K562 treated with DMSO at 1 percent for 24 hours (cell line): ENCODE data around the gene ANTXR2. TPM values are rescaled to one million over a fixed set of nuclear protein-coding genes. Genes with fewer than 3 reads are reported as not detected.

ENCODE experiments used
- total RNA-seq: library from RNA; unstranded; fragments of 300-600 nt; gene quantifications from 2 replicates; pipeline ENCODE4 v1.2.3, GENCODE V29; 2022; ENCODE audit warnings: low read depth; ENCODE audit not compliant: insufficient read depth

ANTXR2 gene
- 23.8 and 26.7 TPM in 2 replicates for total RNA-seq

GRCh38 chr4:80072744-80073472 lies at the start of gene ANTXR2:
TSS of gene ANTXR2 (minus strand) at chr4:80073229. CDS start at chr4:80072560, 669 bp downstream.

Other genes with a start within 250 kb of the ANTXR2 start
- gene PRDM8, start 124.3 kb upstream of the ANTXR2 start, total RNA-seq = not detected in 2 replicates
- 0.87 and 7.2 TPM in 2 replicates for gene FGF5, start 193.4 kb upstream of the ANTXR2 start, total RNA-seq